Stomach (tissue), 9 donors: ENCODE measurements around the gene LIMK1. TPM values are rescaled to one million over a fixed set of nuclear protein-coding genes. Genes with fewer than 3 reads are reported as not detected.
"Not testable (repeated sequence)": the region's sequence is repeated elsewhere in the genome, so short reads cannot be mapped to it uniquely, and the experiment has no call there.

ENCODE experiments used
- DNase-seq, 2 donors: peaks; one replicate each; pipeline versions ENCODE4 v3.0.0 to v3.0.0-alpha.2; 2013 to 2019
- H3K27ac ChIP-seq, 5 donors: fragments of 200-600 bp in 4 of 5; sonication (generic) in 4 of 5; one replicate each; pipeline ENCODE4 v1.5.1; 2013 to 2019; ENCODE audit warnings: mild to moderate bottlenecking in 1 of 5, moderate library complexity in 1 of 5
- H3K27me3 ChIP-seq, 3 donors: fragments of 200-600 bp; sonication (generic); one replicate each; pipeline ENCODE4 v1.5.1; 2017 to 2019; ENCODE audit warnings: mixed run types in 1 of 3
- H3K36me3 ChIP-seq, 4 donors: fragments of 200-600 bp; sonication (generic); 1 replicate in 3 of 4; 2 replicates in 1 of 4; pipeline ENCODE4 v1.5.1; 2016 to 2019
- H3K4me1 ChIP-seq, 4 donors: fragments of 200-600 bp; sonication (generic); one replicate each; pipeline ENCODE4 v1.5.1; 2016 to 2019
- H3K4me3 ChIP-seq, 4 donors: fragments of 200-600 bp; sonication (generic) in 3 of 4; one replicate each; pipeline ENCODE4 v1.5.1; 2016 to 2019; ENCODE audit warnings: mild to moderate bottlenecking in 1 of 4
- H3K9me3 ChIP-seq, 4 donors: fragments of 200-600 bp; sonication (generic); one replicate each; pipeline ENCODE4 v1.5.1; 2016 to 2019
- EP300 ChIP-seq: sonication (generic); formaldehyde crosslinking; IDR thresholded peaks from one replicate; pipeline ENCODE4 v1.6.1; 2017; ENCODE audit warnings: antibody characterized with exemption
- POLR2A ChIP-seq, 4 donors: fragments of 450-650 bp; IDR thresholded peaks; one replicate each; pipeline ENCODE4 v1.6.1; 2016; ENCODE audit warnings: antibody characterized with exemption in 4 of 4, control low read depth in 2 of 4, mild to moderate bottlenecking in 1 of 4, moderate library complexity in 1 of 4
- POLR2AphosphoS5 ChIP-seq, 3 donors: sonication (generic); formaldehyde crosslinking; IDR thresholded peaks; one replicate each; pipeline ENCODE4 v1.6.1; 2016; ENCODE audit warnings: antibody characterized with exemption in 3 of 3
- WGBS, 5 donors: extraction: QIAGEN DNeasy Blood & Tissue Kit in 3 of 5; methylation state at CpG; one replicate each; pipeline versions ENCODE4 v1.1.5 to v1.1.7; 2013 to 2018; 5-methylcytosine and 5-hydroxymethylcytosine counted together
- intact Hi-C: fragments of 100-400 bp; cut with DNase I; formaldehyde crosslinking; loops from one replicate; pipeline ENCODE4 v1.15.1; 2023; ENCODE audit warnings: low total_unique reads
- polyA plus RNA-seq, 3 donors: library from polyadenylated mRNA; stranded (reverse); fragments of 200-250 nt; gene quantifications; one replicate each; pipeline ENCODE4 v1.2.3, GENCODE V29; 2013
- total RNA-seq, 5 donors: library from RNA; depleted of rRNA; stranded (reverse); fragments of >200 nt; gene quantifications; one replicate each; pipeline versions ENCODE4 v1.1.0 to v1.2.3, GENCODE V29; 2014 to 2016
- TF ChIP-seq, protein P1 (sequence below), 7 experiments: fragments of 450-650 bp in 4 of 7; fragments of 200-600 bp in 3 of 7; sonication (generic) in 3 of 7; IDR thresholded peaks; one replicate each; pipeline ENCODE4 v1.5.1; 2016 to 2019; ENCODE audit warnings: antibody characterized with exemption in 7 of 7, control low read depth in 2 of 7, mild to moderate bottlenecking in 1 of 7
- donor health status: healthy with polysubstance abuse.
- donor health status: Bipolar disorder and iron deficiency.
- donor health status: healthy.

The LIMK1 gene
- total and polyA plus RNA-seq, 8 donors: 2.9 to 26.6 (median 8.7) TPM

GRCh38 chr7:74119831-74120230, 36.2 kb downstream of the LIMK1 start:
- Histone ChIP-seq H3K4me3 (no peak overlapping the region), H3K9me3 (no peaks in the 10 kb centered on the region), H3K27me3 (no peaks in the 10 kb centered on the region), H3K4me1 (no peaks in the 10 kb centered on the region), H3K36me3 (peaks cover 19 to 78% (median 69%) of the 10 kb centered on the region in 4 donors), H3K27ac (no peak overlapping the region)
- WGBS, 5 donors: 94 to 100% (median 97%) methylated on average over 4 of the region's 4 CpGs
- intact Hi-C loops: no loop called here
- TF ChIP-seq POLR2AphosphoS5 (IDR thresholded peaks at IDR 0.05) (no peak), EP300 (no peak), POLR2A (IDR thresholded peaks at IDR 0.05) (no peak)
- TF ChIP-seq, protein P1, sequence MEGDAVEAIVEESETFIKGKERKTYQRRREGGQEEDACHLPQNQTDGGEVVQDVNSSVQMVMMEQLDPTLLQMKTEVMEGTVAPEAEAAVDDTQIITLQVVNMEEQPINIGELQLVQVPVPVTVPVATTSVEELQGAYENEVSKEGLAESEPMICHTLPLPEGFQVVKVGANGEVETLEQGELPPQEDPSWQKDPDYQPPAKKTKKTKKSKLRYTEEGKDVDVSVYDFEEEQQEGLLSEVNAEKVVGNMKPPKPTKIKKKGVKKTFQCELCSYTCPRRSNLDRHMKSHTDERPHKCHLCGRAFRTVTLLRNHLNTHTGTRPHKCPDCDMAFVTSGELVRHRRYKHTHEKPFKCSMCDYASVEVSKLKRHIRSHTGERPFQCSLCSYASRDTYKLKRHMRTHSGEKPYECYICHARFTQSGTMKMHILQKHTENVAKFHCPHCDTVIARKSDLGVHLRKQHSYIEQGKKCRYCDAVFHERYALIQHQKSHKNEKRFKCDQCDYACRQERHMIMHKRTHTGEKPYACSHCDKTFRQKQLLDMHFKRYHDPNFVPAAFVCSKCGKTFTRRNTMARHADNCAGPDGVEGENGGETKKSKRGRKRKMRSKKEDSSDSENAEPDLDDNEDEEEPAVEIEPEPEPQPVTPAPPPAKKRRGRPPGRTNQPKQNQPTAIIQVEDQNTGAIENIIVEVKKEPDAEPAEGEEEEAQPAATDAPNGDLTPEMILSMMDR (IDR thresholded peaks at IDR 0.05): no peak
- DNase-seq: no peak

GRCh38 chr7:74121401-74122249, 38.0 kb downstream of the LIMK1 start:
- 88 to 92% (median 89%) methylated on average over 25 to 26 of the region's 26 CpGs for WGBS, 5 donors
- no peak overlapping the region for H3K4me3 ChIP-seq
- peak in 1 of 2 donors; percentile 23 for DNase-seq
- H3K36me3 ChIP-seq: peaks cover 19 to 60% (median 55%) of the 10 kb centered on the region in 4 donors
- TF ChIP-seq POLR2AphosphoS5 (IDR thresholded peaks at IDR 0.05): no peak
- no peak for TF ChIP-seq POLR2A (IDR thresholded peaks at IDR 0.05)
- no peak for TF ChIP-seq EP300
- TF ChIP-seq, protein P1 (IDR thresholded peaks at IDR 0.05): no peak
- no peaks in the 10 kb centered on the region for H3K9me3 ChIP-seq
- H3K4me1 ChIP-seq: no peaks in the 10 kb centered on the region
- intact Hi-C loops: no loop called here
- no peaks in the 10 kb centered on the region for H3K27me3 ChIP-seq
- no peak overlapping the region for H3K27ac ChIP-seq

DNA sequence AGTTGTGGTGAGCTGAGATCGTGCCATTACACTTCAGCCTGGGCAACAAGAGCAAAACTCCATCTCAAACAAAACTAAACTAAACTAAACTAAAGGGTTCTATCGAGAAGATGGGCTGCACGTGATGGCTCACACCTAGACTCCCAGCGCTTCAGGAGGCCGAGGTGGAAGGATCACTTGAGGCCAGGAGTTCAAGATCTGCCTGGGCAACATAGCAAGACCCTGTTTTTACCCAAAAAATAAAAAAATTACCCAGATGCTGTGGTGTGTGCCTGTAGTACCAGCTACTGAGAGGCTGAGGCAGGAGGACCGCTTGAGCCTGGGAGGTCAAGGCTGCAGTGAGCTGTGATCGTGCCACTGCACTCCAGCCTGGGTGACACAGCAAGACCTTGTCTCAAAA, 40.3 kb downstream of the LIMK1 start:
- H3K27ac ChIP-seq, H3K4me1 ChIP-seq, DNase-seq, H3K4me3 ChIP-seq, H3K9me3 ChIP-seq, intact Hi-C loops, H3K27me3 ChIP-seq: not testable (repeated sequence)
- WGBS, 5 donors: 87 to 96% (median 96%) methylated on average over 7 of the region's 7 CpGs
- H3K36me3 ChIP-seq: peaks cover 19 to 39% (median 38%) of the 10 kb centered on the region in 4 donors

DNA sequence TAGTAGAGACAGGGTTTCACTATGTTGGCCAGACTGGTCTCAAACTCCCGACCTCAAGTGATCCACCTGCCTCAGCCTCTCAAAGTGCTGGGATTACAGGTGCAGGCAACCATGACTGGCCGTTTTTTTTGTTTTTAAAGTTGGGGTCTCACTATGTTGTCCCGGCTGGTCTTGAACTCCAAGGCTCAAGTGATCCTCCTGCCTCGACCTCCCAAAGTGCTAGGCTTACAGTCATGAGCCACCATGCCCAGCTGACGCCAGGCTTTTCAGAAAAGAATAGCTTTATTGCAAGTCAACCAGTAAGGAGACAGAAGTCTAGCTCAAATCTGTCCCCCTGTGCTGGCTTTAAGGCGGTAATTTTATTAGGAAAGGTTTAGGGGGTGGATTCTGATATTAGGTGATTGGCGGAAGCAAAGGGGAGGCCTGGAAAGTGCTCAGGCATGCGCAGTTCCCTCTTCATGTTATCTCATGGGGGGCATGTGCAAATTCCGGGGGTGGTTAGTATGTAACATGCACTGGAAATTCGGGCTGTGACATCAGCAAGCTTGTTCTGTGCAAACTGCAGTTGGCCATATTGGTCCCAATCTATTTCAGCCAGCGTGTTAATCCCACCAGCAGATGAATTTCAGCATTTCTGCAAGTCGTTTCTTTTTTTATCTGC, 42.7 kb downstream of the LIMK1 start:
- Histone ChIP-seq H3K9me3 (no peaks in the 10 kb centered on the region), H3K4me1 (no peaks in the 10 kb centered on the region), H3K27me3 (no peaks in the 10 kb centered on the region), H3K36me3 (peaks cover 0 to 14% (median 13%) of the 10 kb centered on the region in 4 donors), H3K27ac (no peak overlapping the region), H3K4me3 (no peak overlapping the region)
- TF ChIP-seq EP300 (no peak), POLR2AphosphoS5 (IDR thresholded peaks at IDR 0.05) (no peak)
- TF ChIP-seq, protein P1 (IDR thresholded peaks at IDR 0.05): no peak
- intact Hi-C loops: no loop called here
- WGBS, 5 donors: 74 to 81% (median 79%) methylated on average over 12 of the region's 12 CpGs
- DNase-seq: no peak
